NCI-H1105 (cell line): ENCODE results near the gene LHX8.

Experiments used
- DNase-seq: peaks from one replicate; lab custom pipeline; 2025; lab: John Stamatoyannopoulos, UW

LHX8 gene

DNA sequence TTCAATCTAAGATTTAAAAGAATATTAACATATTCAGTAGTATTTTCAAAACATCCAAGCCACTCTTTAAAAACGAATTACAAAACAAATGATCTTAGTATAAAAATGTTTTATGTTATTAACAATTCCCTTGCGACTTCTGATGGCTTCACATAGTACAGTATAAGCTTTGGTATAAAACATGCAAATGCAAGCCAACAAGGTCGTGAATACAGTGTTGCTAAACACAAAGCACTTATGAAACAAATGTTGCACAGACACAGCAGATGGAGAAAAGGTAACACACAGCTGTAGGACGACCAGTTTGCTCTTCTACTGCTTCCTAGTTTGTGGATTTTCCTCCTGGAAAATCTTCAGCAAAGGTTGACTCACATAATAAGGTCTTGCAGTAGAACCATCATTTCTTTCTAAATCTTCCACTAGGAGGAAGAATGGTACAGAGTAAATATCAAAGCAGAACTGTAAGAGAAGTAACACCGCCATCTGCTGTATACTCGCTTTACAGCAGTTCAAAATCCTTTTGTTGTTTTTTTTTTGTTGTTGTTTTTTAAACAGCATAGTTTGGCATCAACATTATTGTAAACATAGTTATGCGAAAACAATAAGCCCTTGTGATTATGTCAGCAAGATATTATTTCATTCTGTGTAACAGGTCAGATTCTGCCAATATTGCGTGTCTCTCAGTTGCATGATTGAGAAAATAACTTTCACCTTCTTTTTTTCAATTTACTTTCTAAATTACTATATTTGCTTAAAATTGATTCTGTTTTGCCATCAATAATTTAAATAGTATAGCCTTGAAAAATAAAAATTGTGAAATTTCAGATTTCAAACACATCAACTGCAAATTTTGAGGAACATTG is 69.5 kb downstream of the LHX8 start:
- peak; percentile 20 for DNase-seq

DNA sequence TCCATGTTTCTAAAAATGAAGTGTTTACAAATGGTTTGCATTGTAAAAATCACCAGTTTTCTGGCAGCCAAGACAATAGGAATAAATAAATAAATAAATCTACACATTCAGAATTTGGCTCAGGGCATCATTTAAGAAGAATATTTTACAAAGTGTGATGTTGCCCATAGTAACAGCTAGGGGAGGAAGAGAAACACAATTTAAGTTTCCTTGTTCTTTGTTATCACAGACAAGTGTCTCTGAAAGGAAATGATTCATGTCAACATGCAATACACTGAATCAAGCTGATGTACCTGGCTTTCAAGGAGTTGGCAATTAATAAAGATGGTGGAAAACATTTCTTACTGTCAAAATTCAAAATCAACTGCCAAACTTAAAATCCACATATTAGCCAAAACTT is 74.7 kb downstream of the LHX8 start:
- no peak for DNase-seq
